Endothelial cell of umbilical vein (primary cell): ENCODE measurements around the gene ECI1. TPM values are rescaled to one million over a fixed set of nuclear protein-coding genes. Genes with fewer than 3 reads are reported as not detected.

ENCODE experiments used
- BruUV-seq: library from RNA; stranded (reverse); fragments of 400-500 nt; replicated peaks from 2 replicates; lab custom pipeline; 2021; lab: Mats Ljungman, UMichigan
- CTCF ChIA-PET: fragments of 300-600, 350-600 bp; sonication (Branson Sonifier 250); formaldehyde crosslinking; loops from one replicate; lab custom pipeline; 2021; ENCODE audit warnings: antibody characterized with exemption, inconsistent platforms; lab: Charles Lee
- POLR2A ChIA-PET: fragments of 300-600, 350-600 bp; sonication (Branson Sonifier 250); formaldehyde crosslinking; loops from one replicate; lab custom pipeline; 2021; ENCODE audit warnings: antibody characterized with exemption, inconsistent platforms; lab: Charles Lee
- DNase-seq: peaks from one replicate; pipeline ENCODE4 v3.0.0-alpha.2; 2011; ENCODE audit warnings: low read depth, low spot score
- FAIRE-seq: peaks from 2 replicates; lab custom pipeline; 2011; peaks lifted over from hg19 to GRCh38; lab: Jason Lieb, UNC
- H2AFZ ChIP-seq: 2 replicates; pipeline ENCODE4 v1.6.0; 2012; ENCODE audit warnings: low read depth, low read length, control low read depth, inconsistent platforms
- H3K27ac ChIP-seq: 2 replicates; pipeline ENCODE4 v1.5.1; 2011; ENCODE audit warnings: low read depth, mild to moderate bottlenecking, control low read depth, low read length, moderate library complexity; ENCODE audit not compliant: insufficient read depth
- H3K27me3 ChIP-seq, 2 experiments: 2 replicates each; pipeline versions ENCODE4 v1.6.0 to v1.6.1; 2011; ENCODE audit warnings: low read length in 2 of 2, mixed read lengths in 1 of 2; ENCODE audit not compliant: control insufficient read depth in 2 of 2, insufficient read depth in 2 of 2
- H3K36me3 ChIP-seq, 2 experiments: 2 replicates in 1 of 2; 3 replicates in 1 of 2; pipeline ENCODE4 v1.5.1; 2011; ENCODE audit warnings: low read length in 2 of 2, mild to moderate bottlenecking in 1 of 2, moderate library complexity in 1 of 2; ENCODE audit not compliant: control insufficient read depth in 2 of 2, insufficient read depth in 2 of 2; ENCODE audit errors: extremely low read depth in 1 of 2
- H3K4me1 ChIP-seq: 3 replicates; pipeline ENCODE4 v1.5.1; 2011; ENCODE audit warnings: mild to moderate bottlenecking, low read length; ENCODE audit not compliant: control insufficient read depth, insufficient read depth; ENCODE audit errors: extremely low read depth
- H3K4me2 ChIP-seq: 2 replicates; pipeline ENCODE4 v1.6.1; 2011; ENCODE audit warnings: low read length, control low read depth, mixed read lengths; ENCODE audit not compliant: insufficient read depth
- H3K4me3 ChIP-seq, 3 experiments: fragments of 200-600 bp in 1 of 3; sonication (generic), shearing (Covaris generic) in 1 of 3; replicated peaks in 1 of 3; 2 replicates each; pipeline ENCODE4 v1.5.1; 2011 to 2016; ENCODE audit warnings: control low read depth in 3 of 3, low read length in 3 of 3, mild to moderate bottlenecking in 2 of 3, inconsistent platforms in 1 of 3, low read depth in 1 of 3, moderate library complexity in 1 of 3; ENCODE audit not compliant: insufficient read depth in 1 of 3
- H3K79me2 ChIP-seq: 2 replicates; pipeline ENCODE4 v1.6.0; 2012; ENCODE audit warnings: low read length, inconsistent platforms; ENCODE audit not compliant: control insufficient read depth, insufficient read depth
- H3K9ac ChIP-seq: replicated peaks from 2 replicates; pipeline ENCODE3; 2011; ENCODE audit warnings: low read length, control low read depth; ENCODE audit not compliant: insufficient read depth; ENCODE audit errors: extremely low read depth
- H3K9me1 ChIP-seq: replicated peaks from 3 replicates; pipeline ENCODE4 v1.6.0; 2011; ENCODE audit warnings: mild to moderate bottlenecking, low read length; ENCODE audit not compliant: control insufficient read depth, insufficient read depth; ENCODE audit errors: extremely low read depth
- H3K9me3 ChIP-seq: replicated peaks from 2 replicates; pipeline ENCODE4 v1.5.1; 2012; ENCODE audit warnings: low read length, inconsistent platforms; ENCODE audit not compliant: control insufficient read depth, insufficient read depth
- H4K20me1 ChIP-seq: replicated peaks from 2 replicates; pipeline ENCODE3; 2011; ENCODE audit warnings: mild to moderate bottlenecking, low read length; ENCODE audit not compliant: control insufficient read depth, insufficient read depth; ENCODE audit errors: extremely low read depth
- EZH2 ChIP-seq: IDR thresholded peaks from 2 replicates; pipeline ENCODE4 v1.6.1; 2012; ENCODE audit warnings: borderline replicate concordance, low read depth, mild to moderate bottlenecking, moderate library complexity, low read length, inconsistent platforms; ENCODE audit not compliant: severe bottlenecking
- FOS ChIP-seq: IDR thresholded peaks from 2 replicates; pipeline ENCODE4 v1.6.1; 2011; ENCODE audit warnings: mild to moderate bottlenecking, low read length, moderate library complexity, borderline replicate concordance; ENCODE audit not compliant: insufficient read depth
- GATA2 ChIP-seq: IDR thresholded peaks from 2 replicates; pipeline ENCODE4 v1.7.0; 2011; ENCODE audit warnings: low read depth, mild to moderate bottlenecking, moderate library complexity, mixed read lengths, low read length; ENCODE audit not compliant: insufficient read length, insufficient read depth
- JUN ChIP-seq: IDR thresholded peaks from 2 replicates; pipeline ENCODE4 v1.6.1; 2011; ENCODE audit warnings: borderline replicate concordance, low read depth; ENCODE audit not compliant: insufficient read length, insufficient read depth
- MYC ChIP-seq: IDR thresholded peaks from one replicate; pipeline ENCODE4 v1.6.1; 2011; ENCODE audit warnings: mild to moderate bottlenecking, low read depth, low read length
- POLR2A ChIP-seq: IDR thresholded peaks from 2 replicates; pipeline ENCODE4 v1.6.1; 2012; ENCODE audit warnings: low read depth, mild to moderate bottlenecking, control low read depth, low read length
- POLR2AphosphoS5 ChIP-seq: IDR thresholded peaks from 2 replicates; pipeline ENCODE4 v1.6.1; 2012; ENCODE audit warnings: low read depth, mild to moderate bottlenecking, control low read depth, low read length, moderate library complexity; ENCODE audit not compliant: insufficient read depth
- dilution Hi-C: fragments of 300-500 bp; cut with MboI; formaldehyde crosslinking; loops from one replicate; pipeline ENCODE4 v1.15.0; 2019; ENCODE audit warnings: low sequenced_read_pairs; ENCODE audit not compliant: extremely low pct_ligation_motif_present
- intact Hi-C: fragments of 100-400 bp; cut with micrococcal nuclease; formaldehyde crosslinking; loops from one replicate; pipeline ENCODE4 v1.10.0; 2022
- polyA plus RNA-seq, 4 experiments: library from polyadenylated mRNA; depleted of rRNA in 3 of 4; stranded (reverse) in 3 of 4; unstranded in 1 of 4; fragments of >200 nt; gene quantifications; 2 replicates each; pipeline versions ENCODE4 v1.2.1 to v1.2.3, GENCODE V29; 2011 to 2012; ENCODE audit warnings: missing spikeins in 1 of 4
- total RNA-seq: library from RNA; stranded (reverse); gene quantifications from 2 replicates; pipeline ENCODE4 v1.2.3, GENCODE V29; 2021
- TF ChIP-seq, protein P1 (sequence below): IDR thresholded peaks from 2 replicates; pipeline ENCODE4 v1.6.1; 2011; ENCODE audit not compliant: insufficient read depth, insufficient read length
- TF ChIP-seq, protein P2 (sequence below), 2 donors: IDR thresholded peaks; 1 replicate in 1 of 2; 2 replicates in 1 of 2; pipeline ENCODE4 v1.5.1; 2011; ENCODE audit warnings: low read length in 2 of 2, mild to moderate bottlenecking in 2 of 2, moderate library complexity in 2 of 2, control low read depth in 1 of 2, inconsistent platforms in 1 of 2, low read depth in 1 of 2; ENCODE audit not compliant: insufficient read depth in 1 of 2; ENCODE audit errors: extremely low read depth in 1 of 2

Gene ECI1
- total and polyA plus RNA-seq, 2 donors (not counting 3 experiments of a cell fraction or from before 2014, with no cell fraction given), result 43.6 to 48.3 TPM

DNA sequence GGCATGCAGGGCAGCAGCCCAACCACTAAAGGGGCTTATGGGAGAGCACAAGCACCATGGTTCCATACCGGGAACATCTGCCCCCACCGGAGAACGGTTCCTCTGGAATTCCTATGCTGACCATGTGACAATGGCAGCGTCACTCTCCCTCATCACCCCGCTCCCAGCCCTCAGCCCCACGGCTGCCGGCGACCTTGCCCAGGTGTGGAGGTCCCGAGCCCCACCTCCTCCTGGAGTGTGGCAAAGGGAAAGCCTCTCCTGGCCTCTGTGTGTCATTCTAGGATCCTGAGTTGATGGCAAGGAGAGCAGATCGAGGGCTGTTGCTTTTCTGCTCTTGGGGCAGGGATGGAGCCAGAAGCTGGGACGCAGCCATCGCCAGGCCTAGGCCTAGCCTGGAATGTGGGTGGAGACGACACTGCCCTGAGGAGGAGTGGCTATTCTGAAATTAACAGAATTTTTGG is 34.4 kb upstream of the ECI1 start:
- Histone ChIP-seq H2AFZ (no peak overlapping the region), H3K9me3 (no peaks in the 10 kb centered on the region), H3K4me2 (no peak overlapping the region), H3K9ac (no peak overlapping the region), H3K79me2 (no peaks in the 10 kb centered on the region), H3K27me3 (no peaks in the 10 kb centered on the region), H4K20me1 (no peaks in the 10 kb centered on the region), H3K36me3 (peaks cover 0 to 16% of the 10 kb centered on the region in 2 experiments), H3K4me1 (no peaks in the 10 kb centered on the region), H3K27ac (no peak overlapping the region), H3K4me3 (no peak overlapping the region), H3K9me1 (no peaks in the 10 kb centered on the region)
- BruUV-seq, result no TSS peak
- ChIA-PET POLR2A (no interaction called here), CTCF (no interaction called here)
- FAIRE-seq (no peak), DNase-seq (no peak)
- dilution Hi-C loops (no loop called here), intact Hi-C loops (no loop called here)
- TF ChIP-seq EZH2 (no peak), GATA2 (no peak), MYC (no peak), POLR2A (no peak), POLR2AphosphoS5 (no peak), FOS (no peak), JUN (no peak)
- TF ChIP-seq, protein P1, sequence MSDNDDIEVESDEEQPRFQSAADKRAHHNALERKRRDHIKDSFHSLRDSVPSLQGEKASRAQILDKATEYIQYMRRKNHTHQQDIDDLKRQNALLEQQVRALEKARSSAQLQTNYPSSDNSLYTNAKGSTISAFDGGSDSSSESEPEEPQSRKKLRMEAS, result no peak
- TF ChIP-seq, protein P2, sequence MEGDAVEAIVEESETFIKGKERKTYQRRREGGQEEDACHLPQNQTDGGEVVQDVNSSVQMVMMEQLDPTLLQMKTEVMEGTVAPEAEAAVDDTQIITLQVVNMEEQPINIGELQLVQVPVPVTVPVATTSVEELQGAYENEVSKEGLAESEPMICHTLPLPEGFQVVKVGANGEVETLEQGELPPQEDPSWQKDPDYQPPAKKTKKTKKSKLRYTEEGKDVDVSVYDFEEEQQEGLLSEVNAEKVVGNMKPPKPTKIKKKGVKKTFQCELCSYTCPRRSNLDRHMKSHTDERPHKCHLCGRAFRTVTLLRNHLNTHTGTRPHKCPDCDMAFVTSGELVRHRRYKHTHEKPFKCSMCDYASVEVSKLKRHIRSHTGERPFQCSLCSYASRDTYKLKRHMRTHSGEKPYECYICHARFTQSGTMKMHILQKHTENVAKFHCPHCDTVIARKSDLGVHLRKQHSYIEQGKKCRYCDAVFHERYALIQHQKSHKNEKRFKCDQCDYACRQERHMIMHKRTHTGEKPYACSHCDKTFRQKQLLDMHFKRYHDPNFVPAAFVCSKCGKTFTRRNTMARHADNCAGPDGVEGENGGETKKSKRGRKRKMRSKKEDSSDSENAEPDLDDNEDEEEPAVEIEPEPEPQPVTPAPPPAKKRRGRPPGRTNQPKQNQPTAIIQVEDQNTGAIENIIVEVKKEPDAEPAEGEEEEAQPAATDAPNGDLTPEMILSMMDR (IDR thresholded peaks at IDR 0.05; ENCODE audit: extremely low read depth in 1 of 2, insufficient read depth in 1 of 2, low read depth in 1 of 2, low read length in 2 of 2), result no peak
